ENCODE results near the gene ZBTB7C.

- TF ChIP-seq EZH2phosphoT487 (IDR thresholded peaks at IDR 0.05; ENCODE audit: borderline replicate concordance): no peak
- TF ChIP-seq, protein P1, sequence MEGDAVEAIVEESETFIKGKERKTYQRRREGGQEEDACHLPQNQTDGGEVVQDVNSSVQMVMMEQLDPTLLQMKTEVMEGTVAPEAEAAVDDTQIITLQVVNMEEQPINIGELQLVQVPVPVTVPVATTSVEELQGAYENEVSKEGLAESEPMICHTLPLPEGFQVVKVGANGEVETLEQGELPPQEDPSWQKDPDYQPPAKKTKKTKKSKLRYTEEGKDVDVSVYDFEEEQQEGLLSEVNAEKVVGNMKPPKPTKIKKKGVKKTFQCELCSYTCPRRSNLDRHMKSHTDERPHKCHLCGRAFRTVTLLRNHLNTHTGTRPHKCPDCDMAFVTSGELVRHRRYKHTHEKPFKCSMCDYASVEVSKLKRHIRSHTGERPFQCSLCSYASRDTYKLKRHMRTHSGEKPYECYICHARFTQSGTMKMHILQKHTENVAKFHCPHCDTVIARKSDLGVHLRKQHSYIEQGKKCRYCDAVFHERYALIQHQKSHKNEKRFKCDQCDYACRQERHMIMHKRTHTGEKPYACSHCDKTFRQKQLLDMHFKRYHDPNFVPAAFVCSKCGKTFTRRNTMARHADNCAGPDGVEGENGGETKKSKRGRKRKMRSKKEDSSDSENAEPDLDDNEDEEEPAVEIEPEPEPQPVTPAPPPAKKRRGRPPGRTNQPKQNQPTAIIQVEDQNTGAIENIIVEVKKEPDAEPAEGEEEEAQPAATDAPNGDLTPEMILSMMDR (conservative IDR thresholded peaks at IDR 0.05; ENCODE audit: low read length): no peak
These were observed 57.8 kb downstream of the ZBTB7C start for GRCh38 chr18:48351216-48352050.

Measured in Loucy (cell line).